ENCODE results near the gene PHACTR4. TPM values are rescaled to one million over a fixed set of nuclear protein-coding genes. Genes with fewer than 3 reads are reported as not detected.
"Not testable (repeated sequence)": the region's sequence is repeated elsewhere in the genome, so short reads cannot be mapped to it uniquely, and the experiment has no call there.

The PHACTR4 gene
- total RNA-seq, 4 donors from 2014 or later: 9.0 to 45.2 (median 24.3) TPM

GRCh38 chr1:28371010-28371377 is 1.5 kb downstream of the PHACTR4 start:
- no peak for DNase-seq
- H3K27ac ChIP-seq: no peak overlapping the region
- TF ChIP-seq POLR2A (IDR thresholded peaks at IDR 0.05) (no peak), CTCF (IDR thresholded peaks at IDR 0.05) (no peak)

DNA sequence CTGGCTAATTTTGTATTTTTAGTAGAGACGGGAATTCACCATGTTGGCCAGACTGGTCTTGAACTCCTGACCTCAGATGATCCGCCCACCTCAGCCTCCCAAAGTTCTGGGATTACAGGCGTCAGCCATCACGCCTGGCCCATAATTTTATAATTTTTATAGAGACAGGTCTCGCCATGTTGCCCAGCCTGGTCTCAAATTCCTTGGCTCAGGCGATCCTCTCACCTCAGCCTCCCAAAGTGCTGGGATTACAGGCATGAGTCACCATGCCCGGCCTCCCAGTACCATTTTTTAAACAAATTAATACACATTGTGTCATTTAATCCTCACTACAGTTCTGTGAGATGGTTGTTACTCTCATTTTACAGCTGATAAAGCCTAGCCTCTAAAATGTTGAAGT is 3.9 kb downstream of the PHACTR4 start:
- H3K27ac ChIP-seq; H3K27me3 ChIP-seq; H3K4me3 ChIP-seq; H3K9me3 ChIP-seq; H3K36me3 ChIP-seq; H3K4me1 ChIP-seq; DNase-seq; intact Hi-C loops (cut with DNase I; ENCODE audit: low total_unique reads): not testable (repeated sequence)

More at GRCh38 chr1:28371010-28371377, 1.5 kb downstream of the PHACTR4 start:
- H3K4me3 ChIP-seq: no peak overlapping the region
- H3K4me1 ChIP-seq: no peaks in the 10 kb centered on the region
- H3K36me3 ChIP-seq: no peaks in the 10 kb centered on the region
- no peaks in the 10 kb centered on the region for H3K27me3 ChIP-seq
- intact Hi-C loops (cut with DNase I; ENCODE audit: low total_unique reads): no loop called here
- no peaks in the 10 kb centered on the region for H3K9me3 ChIP-seq

GRCh38 chr1:28374297-28374696 is 4.8 kb downstream of the PHACTR4 start:
- DNase-seq: no peak
- Histone ChIP-seq H3K4me1 (no peaks in the 10 kb centered on the region), H3K4me3 (no peak overlapping the region), H3K27ac (no peak overlapping the region), H3K27me3 (no peaks in the 10 kb centered on the region), H3K9me3 (no peaks in the 10 kb centered on the region), H3K36me3 (no peaks in the 10 kb centered on the region)
- intact Hi-C loops (cut with DNase I; ENCODE audit: low total_unique reads): no loop called here
- TF ChIP-seq POLR2A (IDR thresholded peaks at IDR 0.05): no peak
- no peak for TF ChIP-seq CTCF (IDR thresholded peaks at IDR 0.05)

DNA sequence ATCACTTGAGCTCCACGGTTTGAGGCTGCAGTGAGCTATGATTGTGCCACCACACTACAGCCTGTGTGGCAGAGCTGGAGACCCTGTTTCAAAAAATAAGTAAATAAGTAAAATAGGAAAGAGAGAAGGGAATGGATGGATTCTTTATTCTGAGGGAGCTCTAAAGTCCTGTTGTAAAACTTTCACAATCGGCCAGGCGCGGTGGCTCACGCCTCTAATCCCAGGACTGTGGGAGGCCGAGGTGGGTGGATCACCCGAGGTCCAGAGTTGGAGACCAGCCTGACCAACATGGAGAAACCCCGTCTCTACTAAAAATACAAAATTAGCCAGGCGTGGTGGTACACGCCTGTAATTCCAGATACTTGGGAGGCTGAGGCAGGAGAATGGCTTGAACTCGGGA is 6.1 kb downstream of the PHACTR4 start:
- not testable (repeated sequence) for DNase-seq

GRCh38 chr1:28376195-28376594 is 6.7 kb downstream of the PHACTR4 start:
- H3K27me3 ChIP-seq; H3K36me3 ChIP-seq; H3K9me3 ChIP-seq; H3K27ac ChIP-seq; H3K4me1 ChIP-seq; DNase-seq; H3K4me3 ChIP-seq; intact Hi-C loops (cut with DNase I; ENCODE audit: low total_unique reads): not testable (repeated sequence)

More for the DNA sequence above, 6.1 kb downstream of the PHACTR4 start:
- H3K9me3 ChIP-seq; H3K27ac ChIP-seq; H3K27me3 ChIP-seq; H3K4me3 ChIP-seq; intact Hi-C loops (cut with DNase I; ENCODE audit: low total_unique reads); H3K4me1 ChIP-seq; H3K36me3 ChIP-seq: not testable (repeated sequence)

- H3K27me3 ChIP-seq: no peaks in the 10 kb centered on the region
- TF ChIP-seq POLR2A (IDR thresholded peaks at IDR 0.05) (no peak), CTCF (IDR thresholded peaks at IDR 0.05) (no peak)
- H3K9me3 ChIP-seq: no peaks in the 10 kb centered on the region
- DNase-seq: no peak
- intact Hi-C loops (cut with DNase I; ENCODE audit: low total_unique reads): no loop called here
- no peak overlapping the region for H3K4me3 ChIP-seq
- no peak overlapping the region for H3K27ac ChIP-seq
- no peaks in the 10 kb centered on the region for H3K4me1 ChIP-seq
- H3K36me3 ChIP-seq: no peaks in the 10 kb centered on the region
Measured at GRCh38 chr1:28378906-28379305, 9.4 kb downstream of the PHACTR4 start.

DNA sequence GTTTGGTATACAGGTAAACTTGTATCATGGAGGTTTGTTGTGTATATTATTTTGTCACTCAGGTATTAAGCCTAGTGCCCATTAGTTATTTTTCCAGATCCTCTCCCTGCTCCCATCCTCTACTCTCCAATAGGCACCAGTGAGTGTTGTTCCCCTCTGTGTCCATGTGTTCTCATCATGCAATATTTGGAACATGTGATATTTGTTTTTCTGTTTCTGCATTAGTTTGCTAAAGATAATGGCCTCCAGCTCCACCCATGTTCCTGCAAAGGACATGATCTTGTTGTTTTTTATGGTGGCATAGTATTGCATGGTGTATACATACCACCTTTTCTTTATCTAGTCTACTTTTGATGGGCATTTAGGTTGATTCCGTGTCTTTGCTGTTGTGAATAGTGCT is 10.9 kb downstream of the PHACTR4 start:
- Histone ChIP-seq H3K27ac (no peak overlapping the region), H3K4me1 (no peaks in the 10 kb centered on the region), H3K36me3 (no peaks in the 10 kb centered on the region), H3K9me3 (no peaks in the 10 kb centered on the region), H3K4me3 (no peak overlapping the region), H3K27me3 (no peaks in the 10 kb centered on the region)
- no peak for TF ChIP-seq POLR2A (IDR thresholded peaks at IDR 0.05)
- DNase-seq: no peak
- intact Hi-C loops (cut with DNase I; ENCODE audit: low total_unique reads): no loop called here

DNA sequence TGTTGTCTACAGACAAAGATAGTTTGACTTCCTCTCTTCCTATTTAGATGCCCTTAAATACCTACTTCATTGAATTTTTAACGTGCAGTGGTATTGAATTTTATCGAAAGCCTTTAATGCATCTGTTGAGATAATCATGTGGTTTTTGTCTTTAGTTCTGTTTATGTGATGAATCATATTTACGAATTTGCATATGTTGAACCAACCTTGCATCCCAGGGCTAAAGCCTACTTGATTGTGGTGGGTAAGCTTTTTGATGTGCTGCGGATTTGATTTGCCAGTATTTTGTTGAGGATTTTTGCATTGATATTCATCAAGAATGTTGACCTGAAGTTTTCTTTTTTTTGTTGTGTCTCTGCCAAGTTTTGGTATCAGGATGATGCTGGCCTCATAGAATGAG is 14.2 kb downstream of the PHACTR4 start:
- H3K4me3 ChIP-seq; DNase-seq; H3K36me3 ChIP-seq; H3K4me1 ChIP-seq; H3K9me3 ChIP-seq; H3K27me3 ChIP-seq; H3K27ac ChIP-seq; intact Hi-C loops (cut with DNase I; ENCODE audit: low total_unique reads): not testable (repeated sequence)
